Muscle of arm (tissue), 12 donors: ENCODE data around the gene CABP2. TPM values are rescaled to one million over a fixed set of nuclear protein-coding genes. Genes with fewer than 3 reads are reported as not detected.

ENCODE experiments used
- DNase-seq: peaks from one replicate; pipeline ENCODE4 v3.0.0-alpha.2; 2013
- polyA plus RNA-seq, 12 donors: library from polyadenylated mRNA; unstranded; fragments of 120-200 nt; gene quantifications; one replicate each; pipeline ENCODE4 v1.2.1, GENCODE V29; 2013; ENCODE audit not compliant: insufficient read length in 12 of 12

The CABP2 gene
- polyA plus RNA-seq, 12 donors = not detected

GRCh38 chr11:67508486-67509121, 14.6 kb downstream of the CABP2 start:
- peak; percentile 95 for DNase-seq

- peak; percentile 95 for DNase-seq
Measured at GRCh38 chr11:67507864-67508485, 15.3 kb downstream of the CABP2 start, which contains the start of gene CDK2AP2. Gene CDK2AP2 (minus strand): TSS chr11:67508162. CDS start chr11:67508082, 80 bp downstream.

- no peak for DNase-seq
Measured at GRCh38 chr11:67507242-67507863, 15.9 kb downstream of the CABP2 start.

DNA sequence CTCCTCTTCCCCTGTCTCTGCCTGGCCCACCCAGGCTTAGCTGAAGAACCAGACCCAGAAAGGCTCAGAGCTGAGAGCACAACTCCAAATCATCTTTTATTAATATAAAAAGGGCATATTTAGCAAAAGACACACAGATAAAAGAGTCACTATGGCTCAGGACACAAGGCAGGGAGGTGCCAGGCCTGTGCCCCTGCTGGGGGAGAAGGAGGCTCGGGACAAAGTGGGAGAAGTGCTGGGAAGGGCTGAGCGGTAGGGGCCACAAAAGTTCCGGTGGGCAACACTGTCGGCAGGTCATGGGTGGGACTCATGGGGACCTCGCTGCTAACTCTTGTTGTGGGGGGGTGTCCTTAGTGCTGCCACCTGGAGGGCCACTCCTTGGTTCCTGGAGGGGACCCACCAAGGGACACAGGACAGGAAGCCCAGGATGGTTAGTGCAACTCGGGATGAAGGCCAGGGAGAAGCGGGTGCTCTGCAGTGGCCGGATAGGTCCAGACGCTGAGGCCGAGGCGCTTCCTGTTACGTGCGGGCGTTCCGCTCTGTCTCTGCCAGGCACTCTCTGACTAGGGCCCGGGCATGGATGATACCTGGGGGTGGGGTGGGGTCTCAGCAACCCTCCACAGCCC, 16.7 kb downstream of the CABP2 start:
- no peak for DNase-seq

DNA sequence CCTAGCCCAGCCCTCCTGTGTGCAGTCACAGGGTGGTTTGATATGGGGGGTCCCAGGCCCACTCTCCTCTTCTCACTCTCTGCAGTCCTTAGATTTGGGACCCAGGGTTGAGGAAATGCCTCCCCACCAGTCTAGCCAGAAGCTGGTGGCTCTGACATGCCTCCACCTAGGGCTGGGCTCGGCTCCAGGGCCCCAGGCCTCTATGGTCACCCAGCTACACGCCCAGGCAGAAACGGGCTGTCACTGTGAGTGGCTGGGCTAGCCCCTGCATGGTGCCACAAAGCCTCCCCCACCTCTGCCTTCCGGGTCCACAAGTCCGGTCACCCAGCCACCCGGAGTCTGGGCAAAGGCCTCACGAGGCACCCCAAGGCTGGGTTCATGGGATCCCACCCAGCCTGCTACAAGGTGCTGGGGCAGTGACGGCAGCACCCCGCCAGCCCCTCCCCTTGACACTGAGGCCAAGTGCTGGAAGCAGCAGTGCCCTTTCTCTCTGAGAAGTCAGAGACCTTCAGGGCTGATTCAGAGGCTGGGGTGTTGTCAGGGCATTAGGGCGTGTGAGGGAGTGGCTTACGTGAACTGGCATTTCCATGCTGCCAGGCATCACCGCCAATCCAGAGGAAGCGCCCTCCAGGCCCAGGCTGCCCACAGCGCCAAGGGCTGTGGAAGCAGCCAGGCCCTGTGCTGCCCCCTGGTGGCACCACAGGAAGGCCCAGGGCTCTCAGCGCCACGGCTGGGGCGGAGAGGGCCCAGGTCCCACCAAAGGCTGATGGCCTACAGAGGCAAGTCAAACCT, 17.4 kb downstream of the CABP2 start:
- peak; percentile 80 for DNase-seq

GRCh38 chr11:67504950-67505581, 18.2 kb downstream of the CABP2 start, which contains the start of gene PITPNM1:
Gene PITPNM1 (minus strand): TSS chr11:67505363. CDS start chr11:67504180, 1,183 bp downstream.
- peak; percentile 56 for DNase-seq

DNA sequence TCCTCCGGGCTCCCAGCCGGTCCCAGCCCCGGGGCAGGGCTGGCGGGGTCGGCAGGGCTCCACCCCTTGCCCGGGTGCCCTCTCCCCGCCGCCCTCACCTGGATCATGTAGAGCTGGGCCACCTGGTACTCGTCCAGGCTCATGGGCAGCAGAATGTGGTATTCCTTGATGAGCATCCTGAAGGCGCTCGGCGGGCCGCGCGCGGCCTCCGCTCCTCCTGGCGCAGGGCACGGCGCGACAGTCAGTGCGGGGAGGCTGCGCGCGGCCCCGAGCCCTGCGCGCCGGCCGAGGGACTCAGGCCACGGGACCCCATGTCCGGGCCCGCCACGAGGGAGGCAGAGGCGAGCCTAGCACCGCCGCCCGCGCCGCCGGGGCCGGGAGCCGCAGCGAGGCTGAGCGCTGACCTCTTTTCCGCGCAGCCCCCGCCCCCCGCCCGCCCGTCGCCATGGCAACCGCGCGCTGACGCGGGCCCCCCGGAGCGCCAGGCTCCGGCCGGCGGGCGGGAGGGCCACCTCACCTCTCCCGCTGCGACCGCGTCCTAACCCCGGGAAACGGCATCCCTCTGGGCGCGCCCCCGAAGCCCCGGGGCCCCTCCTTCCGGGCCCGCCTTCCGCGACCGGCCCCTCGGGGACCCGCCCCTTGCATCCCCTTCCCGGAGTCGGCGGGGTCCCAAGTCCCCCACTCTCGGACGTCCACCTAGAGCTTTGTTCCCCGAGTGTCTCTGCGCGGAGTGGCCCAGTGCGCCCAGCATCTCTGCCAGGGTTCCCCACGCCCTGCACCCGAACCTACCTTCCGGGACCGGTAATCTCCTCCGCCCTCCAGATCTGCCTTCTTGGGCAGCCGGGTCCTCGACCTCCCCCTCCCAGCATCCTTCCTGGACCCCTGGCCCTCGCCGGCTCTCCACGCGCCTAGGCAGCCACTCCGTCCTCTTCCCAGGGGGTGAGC, 19.0 kb downstream of the CABP2 start:
- no peak for DNase-seq

GRCh38 chr11:67503119-67504004, 19.9 kb downstream of the CABP2 start:
- DNase-seq = no peak

DNA sequence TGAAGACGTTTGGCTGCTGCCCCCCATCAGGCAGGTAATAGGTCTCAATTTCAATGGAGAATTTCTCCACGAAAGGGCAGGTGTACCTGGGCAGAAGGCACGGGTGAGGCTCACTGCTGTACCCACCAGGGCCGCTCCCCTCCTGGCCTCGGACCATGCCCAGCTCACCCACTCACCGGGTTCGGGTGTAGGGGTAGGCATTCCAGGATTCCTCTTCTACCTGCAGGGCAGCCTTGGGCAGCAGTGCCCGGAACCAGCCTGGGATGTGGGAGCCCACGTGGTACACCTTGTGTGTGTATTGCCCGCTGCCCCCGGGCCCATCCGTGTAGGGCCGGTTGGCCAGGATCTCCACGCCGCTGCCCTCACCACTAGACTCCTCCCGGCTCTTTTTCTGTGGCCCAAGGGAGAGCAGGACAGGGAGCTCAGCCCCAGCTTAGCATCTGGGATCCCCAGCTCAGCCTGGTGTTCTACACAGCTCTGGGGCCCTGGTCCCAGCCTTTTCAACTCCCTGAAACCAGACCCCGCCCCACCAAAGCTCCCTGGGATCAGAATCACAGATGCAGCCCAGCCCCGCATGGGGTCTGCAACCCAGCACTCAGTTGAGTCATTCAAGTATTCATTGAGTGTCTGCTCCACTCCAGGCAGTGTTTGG, 20.8 kb downstream of the CABP2 start:
- no peak for DNase-seq

- DNase-seq = no peak
Measured at GRCh38 chr11:67501854-67502253, 21.4 kb downstream of the CABP2 start.

- DNase-seq = no peak
Measured at GRCh38 chr11:67500831-67501715, 22.2 kb downstream of the CABP2 start.

DNA sequence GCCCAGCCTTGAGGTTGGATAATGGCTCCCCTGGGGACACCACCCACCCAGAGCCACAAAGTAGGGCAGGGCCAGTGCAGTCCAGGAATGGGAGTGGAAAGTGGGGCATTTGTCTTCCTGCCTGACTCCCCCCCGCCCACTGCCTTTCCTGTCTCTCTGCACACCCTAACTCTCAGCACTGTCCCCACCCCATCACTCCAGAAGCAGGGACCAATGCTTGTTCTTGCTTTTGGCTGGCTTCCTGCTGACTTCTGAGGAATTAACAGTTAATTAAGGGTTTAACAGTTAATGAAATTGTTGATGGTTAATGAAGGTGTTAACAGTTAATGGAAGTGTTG, 22.8 kb downstream of the CABP2 start:
- DNase-seq = no peak

DNA sequence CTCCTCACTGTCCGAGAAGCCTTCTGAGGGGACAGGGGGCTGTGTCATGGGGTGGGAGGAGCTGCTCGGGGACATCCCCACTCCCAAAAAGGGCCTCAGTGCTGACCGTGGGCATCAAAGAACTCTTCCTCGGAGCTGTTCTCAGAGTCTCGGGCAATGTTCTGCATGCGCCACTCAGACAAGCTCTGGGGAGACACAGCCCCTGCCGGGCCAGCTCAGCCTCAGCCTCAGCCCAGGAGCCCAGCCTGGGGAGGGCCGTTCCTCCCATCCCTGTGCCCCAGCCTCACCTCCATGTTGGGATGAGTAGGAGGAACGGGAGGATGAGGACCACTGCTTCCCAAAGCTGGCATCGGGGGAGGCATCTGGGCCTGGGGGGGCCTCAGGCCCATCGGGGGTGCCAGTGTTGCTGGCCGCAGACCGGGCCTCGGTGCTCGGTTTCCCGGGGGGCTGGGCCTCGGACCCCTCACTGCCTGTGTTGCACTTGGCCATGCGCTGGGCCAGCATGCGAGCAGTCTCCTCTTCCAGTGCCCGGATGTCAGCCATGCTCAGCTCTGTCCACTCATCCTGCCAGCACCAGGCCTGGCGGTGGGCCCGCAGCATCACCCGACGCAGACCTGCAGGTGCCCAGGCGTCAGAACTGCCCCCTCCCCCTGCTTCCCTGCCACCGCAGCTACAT, 23.3 kb downstream of the CABP2 start:
- DNase-seq = no peak

DNA sequence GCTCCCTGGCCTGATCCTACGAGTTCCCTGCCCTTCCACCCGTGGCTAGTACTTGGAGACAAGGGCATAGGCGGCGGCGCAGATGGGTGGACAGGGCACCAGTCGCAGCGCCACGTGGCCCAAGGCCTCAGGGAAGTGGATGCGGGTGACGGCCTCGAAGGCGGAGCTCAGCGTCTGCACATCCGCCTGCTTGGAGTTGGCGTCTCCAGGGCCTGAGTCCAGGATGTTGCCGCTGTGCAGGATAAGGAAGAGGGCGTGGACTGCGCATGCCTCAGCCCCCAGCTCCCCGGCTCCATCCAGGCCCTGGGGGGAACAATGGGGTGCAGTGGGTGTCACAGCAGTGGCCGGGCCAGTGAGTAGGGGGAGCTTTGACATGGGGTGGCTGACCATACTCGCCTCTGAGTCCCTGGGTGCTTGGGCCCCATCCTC, 24.7 kb downstream of the CABP2 start:
- DNase-seq = no peak

DNA sequence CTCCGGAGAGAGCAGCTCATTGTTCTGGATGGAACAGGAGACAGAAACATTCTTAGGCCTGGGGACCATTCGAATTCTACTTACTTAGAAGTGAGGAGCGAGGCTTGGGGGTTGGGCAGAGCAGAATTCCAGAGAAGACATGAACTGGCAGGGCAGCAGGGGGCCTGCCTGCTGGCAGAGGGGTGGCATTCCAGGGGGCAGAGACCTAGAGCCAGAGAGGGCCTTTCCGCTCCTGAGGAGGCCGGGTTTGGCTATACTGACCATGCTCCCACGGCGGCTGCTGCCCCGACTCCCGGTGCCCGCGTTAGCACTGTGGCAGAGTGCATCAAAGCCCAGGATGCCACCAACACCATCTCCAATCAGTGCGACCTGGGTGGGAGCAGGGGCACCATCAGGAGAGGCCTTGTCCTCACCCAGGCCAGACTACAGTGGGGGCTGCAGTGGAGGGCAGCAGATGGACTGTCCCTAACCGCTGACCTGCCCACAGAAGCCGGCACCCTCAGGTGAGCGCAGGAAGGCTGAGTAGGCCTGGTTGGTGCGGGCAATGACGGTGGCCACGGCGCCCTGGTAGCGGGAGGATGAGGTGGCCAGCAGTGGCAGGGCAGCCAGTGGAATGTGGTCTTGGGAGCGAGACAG, 25.5 kb downstream of the CABP2 start:
- DNase-seq = no peak

DNA sequence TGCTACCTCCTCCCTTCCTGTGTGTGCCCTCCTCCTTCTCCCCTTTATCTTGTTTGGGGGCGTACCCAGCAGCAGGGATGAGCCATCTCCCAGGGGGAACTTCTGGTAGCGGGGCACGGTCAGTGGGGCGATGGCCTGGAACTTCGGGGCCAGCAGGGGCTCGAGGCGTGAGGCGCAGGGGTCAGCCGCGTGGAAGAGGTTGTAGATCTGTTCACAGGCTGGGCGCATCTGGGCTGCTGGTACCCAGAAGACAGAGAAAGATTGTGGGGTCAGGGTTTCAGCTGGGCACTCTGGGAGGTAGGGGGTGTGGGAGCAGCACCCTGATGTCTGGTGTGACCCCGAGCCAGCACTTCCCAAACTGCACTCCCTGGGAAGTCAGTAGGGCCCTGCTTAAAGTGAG, 27.1 kb downstream of the CABP2 start:
- no peak for DNase-seq
